GM15510 (cell line): Measurements from ENCODE around the gene ZNF236.

ENCODE experiments used
- POLR2A ChIP-seq: IDR thresholded peaks from 3 replicates; pipeline ENCODE4 v1.6.1; 2011; ENCODE audit warnings: borderline replicate concordance; ENCODE audit not compliant: insufficient read length; ENCODE audit errors: extremely low read depth

ZNF236 gene

GRCh38 chr18:76839086-76839794 lies 16.9 kb downstream of the ZNF236 start:
- TF ChIP-seq POLR2A, result no peak

DNA sequence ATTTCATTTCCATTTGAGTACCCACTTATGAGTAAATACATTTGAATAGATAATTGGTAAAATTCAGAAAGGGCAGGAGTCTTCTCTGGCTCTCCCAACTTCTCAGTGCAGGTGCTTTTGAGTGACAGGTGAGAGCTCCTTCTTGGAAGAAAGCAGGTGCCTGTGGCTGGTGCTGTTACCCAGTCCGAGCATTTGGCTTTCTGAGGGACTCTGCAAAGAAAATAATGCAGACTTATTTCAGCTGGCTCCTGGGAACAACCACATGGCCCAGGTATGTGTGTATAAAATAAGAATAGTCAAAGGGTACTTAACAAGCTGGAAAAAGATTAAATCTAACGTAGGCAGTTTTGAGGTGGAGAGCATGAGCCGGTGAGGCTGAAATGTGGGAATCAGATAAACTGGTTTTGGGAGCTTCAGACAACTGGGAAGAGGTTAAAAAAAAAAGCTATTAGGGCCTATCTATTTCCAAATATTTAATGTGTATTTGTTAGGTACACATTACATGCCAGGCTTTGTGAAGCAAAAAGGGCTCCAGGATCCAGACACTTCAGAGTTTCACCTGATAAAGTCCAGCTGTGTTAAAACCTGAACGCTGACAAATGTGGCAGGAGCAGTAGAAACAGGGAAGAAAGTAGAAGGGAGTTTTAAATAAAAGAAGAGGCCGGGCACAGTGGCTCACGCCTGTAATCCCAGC lies 20.6 kb downstream of the ZNF236 start:
- TF ChIP-seq POLR2A, result no peak

GRCh38 chr18:76844144-76844543 lies 21.8 kb downstream of the ZNF236 start:
- no peak for TF ChIP-seq POLR2A

- TF ChIP-seq POLR2A, result no peak
These were observed 22.6 kb downstream of the ZNF236 start for GRCh38 chr18:76844742-76845477.

DNA sequence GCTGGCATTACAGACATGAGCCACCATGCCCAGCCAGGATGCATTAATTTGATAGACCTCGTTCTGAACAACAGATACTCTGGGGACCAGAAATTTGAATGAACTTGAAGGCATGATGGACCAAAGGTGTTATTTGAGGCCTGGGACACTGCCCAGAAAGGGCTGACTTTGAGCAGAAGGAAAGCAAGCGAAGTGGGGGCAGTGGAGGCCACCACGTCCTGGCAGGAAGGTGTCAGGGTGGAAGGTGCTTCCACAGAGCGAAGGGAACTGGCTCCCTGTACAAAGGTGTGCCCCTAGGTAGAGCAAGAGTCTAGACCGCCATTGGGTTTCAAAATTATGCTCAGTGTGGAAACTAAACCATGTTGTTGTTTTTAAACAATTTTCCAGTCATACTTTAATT lies 23.9 kb downstream of the ZNF236 start:
- no peak for TF ChIP-seq POLR2A

DNA sequence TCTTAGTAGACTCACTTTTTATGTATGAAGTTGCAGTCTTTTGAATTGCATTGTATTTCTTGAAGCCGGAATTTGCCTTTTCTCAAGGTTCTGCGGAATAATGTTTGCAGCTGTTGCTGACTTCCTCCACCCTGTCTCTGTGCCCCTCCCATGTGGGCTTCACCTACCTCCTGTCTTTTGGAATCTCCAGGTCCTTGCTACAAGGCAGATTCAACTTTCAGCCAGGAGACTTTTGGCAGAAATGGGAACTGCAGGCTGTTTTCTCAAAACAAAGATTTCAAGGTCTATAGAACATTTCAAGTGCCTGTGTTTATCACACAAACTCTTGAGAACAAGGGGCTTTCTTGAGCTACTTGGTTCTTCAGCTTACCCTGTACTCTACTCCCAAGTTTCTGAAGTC lies 25.6 kb downstream of the ZNF236 start:
- no peak for TF ChIP-seq POLR2A

DNA sequence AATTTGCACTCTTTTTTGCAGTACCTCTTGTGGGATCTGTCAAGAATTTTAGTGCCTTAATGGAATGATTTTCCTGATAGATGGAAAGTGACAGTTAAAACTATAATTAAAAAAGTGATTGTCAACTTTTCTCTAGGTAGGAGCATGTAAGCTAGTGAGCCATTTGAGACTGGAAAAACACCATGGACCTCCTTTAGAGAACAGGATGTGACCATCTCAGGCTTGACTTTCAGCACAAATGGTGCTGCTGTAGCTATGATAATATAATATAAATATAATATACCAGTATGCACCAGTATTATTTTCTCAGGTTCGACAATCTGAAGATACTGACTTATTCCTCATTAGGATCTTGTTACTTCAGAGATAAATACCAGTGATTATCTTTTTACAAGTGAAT lies 27.8 kb downstream of the ZNF236 start:
- no peak for TF ChIP-seq POLR2A

GRCh38 chr18:76855594-76855993 lies 33.2 kb downstream of the ZNF236 start:
- no peak for TF ChIP-seq POLR2A

- no peak for TF ChIP-seq POLR2A
These were observed 35.1 kb downstream of the ZNF236 start for GRCh38 chr18:76857476-76857875.

DNA sequence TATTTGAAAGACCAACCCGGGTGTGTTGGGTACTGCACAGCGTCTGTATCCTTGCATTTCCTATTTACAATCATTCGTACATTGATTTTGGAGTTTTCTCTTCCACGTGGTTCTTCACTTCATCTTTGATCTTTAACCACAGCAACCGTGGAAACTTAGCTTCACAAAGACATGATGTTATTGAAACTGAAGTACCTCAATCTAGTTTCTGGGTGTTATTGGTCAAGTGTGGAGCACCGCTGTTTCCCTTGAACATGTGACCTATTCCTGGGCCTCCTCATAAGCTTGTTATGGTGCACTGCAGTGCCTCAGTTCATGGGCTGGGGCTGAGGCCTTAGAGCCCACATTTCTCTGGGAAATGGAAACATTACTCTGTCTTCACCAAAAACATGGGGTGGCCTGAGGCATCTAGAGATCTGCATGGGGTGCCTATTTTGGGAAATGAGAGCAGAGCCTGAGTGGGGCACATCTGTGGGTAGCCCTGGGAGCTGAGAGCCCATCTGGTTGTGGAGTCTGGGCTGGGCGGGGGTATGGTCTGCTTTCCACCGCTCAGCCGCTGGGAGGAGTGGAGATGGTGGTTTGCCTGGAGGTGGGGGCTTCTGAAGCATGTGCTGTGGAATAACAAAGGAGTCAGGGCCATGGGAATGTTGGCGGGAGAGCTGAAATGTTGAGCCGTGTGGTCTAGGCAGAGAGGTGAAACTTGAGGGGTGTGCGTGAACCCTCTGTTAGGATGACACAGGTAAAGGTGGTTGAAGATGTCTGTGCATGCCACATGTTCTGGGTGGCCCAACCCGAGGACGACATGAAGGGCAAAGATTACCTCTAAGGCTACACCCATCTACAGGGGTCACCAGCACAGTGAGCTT lies 37.4 kb downstream of the ZNF236 start:
- no peak for TF ChIP-seq POLR2A

DNA sequence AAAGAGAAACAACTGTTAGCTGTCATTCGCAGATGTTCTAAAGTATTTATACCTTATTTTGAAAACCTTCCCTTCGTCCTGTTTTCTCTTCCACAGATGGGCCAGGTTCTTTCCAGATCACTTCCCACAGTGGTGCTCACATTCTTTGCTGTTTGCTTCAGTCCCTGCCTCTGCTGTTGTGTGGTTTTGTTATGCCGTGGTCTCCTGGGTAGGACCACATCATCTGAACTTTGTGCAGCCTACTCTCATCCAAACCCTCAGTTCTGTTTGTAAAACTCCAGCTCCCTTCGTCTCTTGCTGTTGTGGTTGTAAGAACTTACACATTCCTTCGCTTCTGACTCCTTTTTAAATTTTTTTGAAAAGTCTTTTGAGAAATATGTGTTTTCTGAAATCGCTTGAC lies 38.1 kb downstream of the ZNF236 start:
- TF ChIP-seq POLR2A, result no peak

DNA sequence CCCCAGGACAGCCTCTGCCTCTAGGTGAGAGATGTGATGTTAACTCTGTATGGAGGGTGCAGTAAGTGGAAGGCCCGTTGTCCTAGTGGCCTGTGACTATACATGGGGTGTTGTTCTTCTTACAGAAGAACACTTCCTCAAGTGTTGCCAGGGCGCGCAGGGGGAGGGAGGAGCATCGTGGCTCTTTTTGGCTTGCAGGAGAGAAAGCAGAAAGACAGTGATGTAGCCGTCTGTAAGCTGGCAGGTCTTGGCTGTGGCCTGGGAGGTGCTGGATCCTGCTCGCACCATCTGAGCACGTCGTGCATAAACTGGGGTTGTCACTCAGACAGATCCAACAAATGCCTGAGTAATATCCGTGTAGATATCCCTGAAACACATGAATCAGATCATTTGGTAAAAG lies 44.3 kb downstream of the ZNF236 start:
- TF ChIP-seq POLR2A, result no peak

- TF ChIP-seq POLR2A, result no peak
These were observed 51.0 kb downstream of the ZNF236 start for GRCh38 chr18:76873311-76873710.

GRCh38 chr18:76873713-76874112 lies 51.4 kb downstream of the ZNF236 start:
- TF ChIP-seq POLR2A, result no peak
